Pancreas (tissue), 10 donors: Measurements from ENCODE around the gene ELOVL4. TPM values are rescaled to one million over a fixed set of nuclear protein-coding genes. Genes with fewer than 3 reads are reported as not detected.
A peak's percentile ranks its signal among the peaks of the same experiment; 100 is the strongest.

Source experiments
- ATAC-seq, 4 donors: fragments of 200-7000 bp; cut with Tn5 transposase; one replicate each; pipeline versions ENCODE4 v1.8.0 to v1.9.1; 2020; ENCODE audit warnings: mild to moderate bottlenecking in 4 of 4, moderate library complexity in 4 of 4
- DNase-seq, 6 donors: peaks; one replicate each; pipeline ENCODE4 v3.0.0-alpha.2; 2020
- FAIRE-seq: peaks from 2 replicates; lab custom pipeline; 2012; peaks lifted over from hg19 to GRCh38; lab: Jason Lieb, UNC
- H3K27ac ChIP-seq, 4 donors: fragments of 200-600 bp; sonication (generic); 1 replicate in 3 of 4; 2 replicates in 1 of 4; pipeline versions ENCODE4 v1.5.0 to v1.8.0; 2020
- H3K27me3 ChIP-seq, 4 donors: fragments of 200-600 bp; one replicate each; pipeline ENCODE4 v1.8.0; 2021
- H3K36me3 ChIP-seq, 3 donors: fragments of 200-600 bp; sonication (generic) in 1 of 3; one replicate each; pipeline versions ENCODE4 v1.5.0 to v1.8.0; 2020 to 2021
- H3K4me1 ChIP-seq, 3 donors: fragments of 200-600 bp; one replicate each; pipeline ENCODE4 v1.8.0; 2021
- H3K4me3 ChIP-seq, 4 donors: fragments of 200-600 bp; sonication (generic) in 2 of 4; one replicate each; pipeline versions ENCODE4 v1.5.0 to v1.8.0; 2020 to 2021
- H3K9me3 ChIP-seq, 4 donors: fragments of 200-600 bp; one replicate each; pipeline ENCODE4 v1.8.0; 2021
- CTCF ChIP-seq, 4 donors: fragments of 200-600 bp; sonication (generic) in 3 of 4; IDR thresholded peaks; one replicate each; pipeline versions ENCODE4 v1.5.0 to v1.8.0; 2021; ENCODE audit warnings: antibody characterized with exemption in 4 of 4
- WGBS, 2 donors: extraction: QIAGEN DNeasy Blood & Tissue Kit; methylation state at CpG; one replicate each; pipeline ENCODE4 v1.1.7; 2013; 5-methylcytosine and 5-hydroxymethylcytosine counted together
- intact Hi-C, 3 donors: fragments of 100-400 bp; cut with DNase I; formaldehyde crosslinking; loops; one replicate each; pipeline versions ENCODE4 v1.11.1 to v1.14.2; 2022
- polyA plus RNA-seq, 2 donors: library from polyadenylated mRNA; stranded (reverse); fragments of 200-250 nt; gene quantifications; one replicate each; pipeline ENCODE4 v1.2.3, GENCODE V29; 2013
- total RNA-seq, 6 donors: library from RNA; stranded (reverse); fragmentation: NEBNext Ultra II Directional in 4 of 6; extraction: Animal tissue kit (Norgen Biotek cat#: 25700) in 4 of 6; gene quantifications; one replicate each; pipeline versions ENCODE4 v1.2.1 to v1.2.4, GENCODE V29; 2021 to 2023
- donor health status: healthy with polysubstance abuse.
- donor health status: DM: no; HTN: no; CAD: no; lungs with moderate emphysema.
- donor health status: DM: no; HTN: no; CAD: no.
- donor health status: control.
- donor health status: control.
- donor health status: Bipolar disorder and iron deficiency.
- donor health status: DM: yes; HTN: yes; CAD: no.
- donor health status: DM: no; HTN: no; CAD: no.
- donor health status: DM: no; HTN: no; CAD: no.
- donor health status: DM: yes; HTN: yes; CAD: no.

The ELOVL4 gene
- under 1 TPM; 0.04 to 0.40 (median 0.18) TPM for total RNA-seq
- 1 to 10 TPM in 1 of 2 donors, under 1 TPM in 1; 0.30 to 2.4 TPM for polyA plus RNA-seq

- TF ChIP-seq CTCF (IDR thresholded peaks at IDR 0.05) = no peak
- Histone ChIP-seq H3K4me1 (peaks cover 0 to 9% (median 6%) of the 10 kb centered on the region in 3 donors), H3K27me3 (peaks cover 0 to 4% (median 0%) of the 10 kb centered on the region in 4 donors), H3K9me3 (no peaks in the 10 kb centered on the region), H3K4me3 (peak within 1 kb of the TSS; percentile 31 to 71 (median 36)), H3K27ac (no peak within 1 kb of the TSS), H3K36me3 (no peaks in the 10 kb centered on the region)
- 2% methylated on average over 50 to 84 of the region's 84 CpGs for WGBS, 2 donors
- intact Hi-C loops = loop anchor here in 1 of 3 donors (10.0 kb wide), 1 partner anchor 147 kb away; no protein-coding TSS in a partner anchor
- no peak for FAIRE-seq
- DNase-seq = peak; percentile 19 to 74 (median 32)
- peak; percentile 64 to 87 (median 86) for ATAC-seq
Measured at GRCh38 chr6:79947191-79948186, at the start of gene ELOVL4. ELOVL4 (minus strand) TSS chr6:79947553; CDS start chr6:79947279, 274 bp downstream.

GRCh38 chr6:79993911-79994309 is 46.6 kb upstream of the ELOVL4 start:
- TF ChIP-seq CTCF (IDR thresholded peaks at IDR 0.05) = no peak
- DNase-seq (no peak), FAIRE-seq (no peak), ATAC-seq (no peak)
- Histone ChIP-seq H3K4me1 (no peaks in the 10 kb centered on the region), H3K9me3 (no peaks in the 10 kb centered on the region), H3K36me3 (no peaks in the 10 kb centered on the region), H3K27ac (no peak overlapping the region), H3K4me3 (no peak overlapping the region), H3K27me3 (peaks cover 0 to 3% (median 0%) of the 10 kb centered on the region in 4 donors)
- intact Hi-C loops = no loop called here

DNA sequence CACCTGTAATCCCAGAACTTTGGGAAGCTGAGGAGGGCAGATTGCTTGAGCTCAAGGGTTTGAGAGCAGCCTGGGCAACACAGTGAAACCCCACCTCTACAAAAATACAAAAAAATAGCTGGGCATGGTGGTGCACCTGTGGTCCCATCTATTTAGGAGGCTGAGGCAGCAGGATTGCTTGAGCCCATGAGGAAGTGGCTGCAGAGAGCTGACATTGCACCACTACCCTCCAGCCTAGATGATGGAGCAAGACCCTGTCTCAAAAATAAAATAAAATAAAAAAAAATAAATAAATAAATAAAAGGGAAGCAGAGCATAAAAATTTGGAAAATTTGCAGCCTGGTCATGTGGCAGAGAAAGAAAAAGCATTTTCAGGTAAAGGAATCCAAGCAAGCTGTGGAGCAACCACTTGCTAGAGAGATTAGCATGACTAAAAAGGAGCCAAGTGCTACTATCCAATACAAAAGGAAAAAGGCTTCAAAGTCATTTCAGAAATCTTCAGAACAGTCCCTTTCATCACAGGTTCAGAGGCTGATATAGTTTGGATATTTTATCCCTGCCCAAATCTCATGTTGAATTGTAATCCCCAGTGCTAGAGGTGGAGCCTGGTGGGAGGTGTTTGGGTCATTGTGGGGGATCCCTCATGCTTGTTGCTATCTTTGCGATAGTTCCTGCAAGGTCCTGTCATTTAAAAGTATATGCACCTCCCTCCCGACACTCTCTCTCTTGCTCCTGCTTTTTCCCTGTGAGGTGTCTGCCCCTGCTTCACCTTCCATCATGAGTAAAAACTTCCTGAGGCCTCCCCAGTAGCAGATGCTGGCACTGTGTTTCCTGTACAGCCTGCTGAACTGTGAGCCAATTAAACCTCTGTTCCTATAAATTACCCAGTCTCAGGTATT is 45.9 kb upstream of the ELOVL4 start:
- intact Hi-C loops = no loop called here

DNA sequence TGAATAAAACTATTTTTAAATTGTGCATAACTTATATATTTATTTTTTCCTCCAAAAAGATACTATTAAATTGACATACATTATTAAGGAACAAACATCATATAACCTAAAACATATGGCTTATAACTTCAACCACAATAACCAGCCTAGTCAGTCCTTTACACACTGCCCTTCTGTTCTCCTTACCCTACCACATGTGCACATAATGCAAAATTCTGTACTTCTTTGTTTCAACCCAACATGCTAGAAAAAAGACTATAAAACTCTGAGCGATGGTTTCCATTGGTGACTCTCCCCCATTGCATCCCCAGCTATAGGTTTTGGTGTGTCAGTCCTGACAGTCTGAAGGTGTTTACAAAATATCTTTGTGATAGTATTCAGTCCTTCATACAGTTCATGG is 42.3 kb upstream of the ELOVL4 start:
- no peak for TF ChIP-seq CTCF (IDR thresholded peaks at IDR 0.05)
- no peaks in the 10 kb centered on the region for H3K27me3 ChIP-seq
- H3K27ac ChIP-seq = no peak overlapping the region
- DNase-seq (no peak), FAIRE-seq (no peak), ATAC-seq (no peak)
- intact Hi-C loops = no loop called here
- no peaks in the 10 kb centered on the region for H3K36me3 ChIP-seq
- H3K4me1 ChIP-seq = no peaks in the 10 kb centered on the region
- WGBS, 2 donors = 83 to 95% methylated on average over 1 of the region's 1 CpG
- H3K9me3 ChIP-seq = no peaks in the 10 kb centered on the region
- H3K4me3 ChIP-seq = no peak overlapping the region

More for the DNA sequence above, 45.9 kb upstream of the ELOVL4 start:
- no peak overlapping the region for H3K4me3 ChIP-seq
- TF ChIP-seq CTCF (IDR thresholded peaks at IDR 0.05) = no peak
- no peak overlapping the region for H3K27ac ChIP-seq
- ATAC-seq = no peak
- H3K9me3 ChIP-seq = no peaks in the 10 kb centered on the region
- FAIRE-seq = no peak
- H3K36me3 ChIP-seq = no peaks in the 10 kb centered on the region
- WGBS, 2 donors = 52 to 72% methylated on average over 2 of the region's 2 CpGs
- peaks cover 0 to 3% (median 0%) of the 10 kb centered on the region in 4 donors for H3K27me3 ChIP-seq
- no peaks in the 10 kb centered on the region for H3K4me1 ChIP-seq
- no peak for DNase-seq
